OCI-LY7 (cell line): ENCODE results near the gene CLDN24. TPM values are rescaled to one million over a fixed set of nuclear protein-coding genes. Genes with fewer than 3 reads are reported as not detected.

Source experiments
- BruUV-seq: library from RNA; stranded (reverse); fragments of 400-500 nt; replicated peaks from 2 replicates; lab custom pipeline; 2021; lab: Mats Ljungman, UMichigan
- CTCF ChIA-PET: fragments of 300-600 bp; sonication (Branson Sonifier 250); formaldehyde crosslinking; loops from one replicate; lab custom pipeline; 2022; ENCODE audit warnings: antibody characterized with exemption; ENCODE audit not compliant: unreplicated experiment; lab: Charles Lee
- POLR2A ChIA-PET: fragments of 300-600 bp; sonication (Branson Sonifier 250); formaldehyde crosslinking; loops from one replicate; lab custom pipeline; 2022; ENCODE audit warnings: antibody characterized with exemption; lab: Charles Lee
- DNase-seq: peaks from one replicate; pipeline ENCODE4 v3.0.0-alpha.2; 2015; ENCODE audit warnings: low spot score
- H2AFZ ChIP-seq: fragments of 200-600 bp; sonication (generic), shearing (Covaris generic); 2 replicates; pipeline ENCODE4 v1.6.1; 2014; ENCODE audit warnings: mild to moderate bottlenecking, antibody characterized with exemption, low read length, moderate library complexity
- H3K27ac ChIP-seq: fragments of 200-600 bp; sonication (generic); 2 replicates; pipeline ENCODE4 v1.5.1; 2014; ENCODE audit warnings: mixed run types, low read depth, mild to moderate bottlenecking, moderate library complexity, low read length, inconsistent platforms; ENCODE audit not compliant: poor library complexity, severe bottlenecking
- H3K36me3 ChIP-seq: fragments of 200-600 bp; sonication (generic); 2 replicates; pipeline ENCODE4 v1.6.1; 2014; ENCODE audit warnings: mild to moderate bottlenecking, antibody characterized with exemption, low read length, moderate library complexity, mixed read lengths; ENCODE audit not compliant: insufficient read depth
- H3K4me1 ChIP-seq: fragments of 200-600 bp; sonication (generic); 2 replicates; pipeline ENCODE4 v1.5.1; 2014; ENCODE audit warnings: mild to moderate bottlenecking, low read length; ENCODE audit not compliant: insufficient read depth, poor library complexity, severe bottlenecking
- H3K4me2 ChIP-seq: fragments of 200-600 bp; sonication (generic); 2 replicates; pipeline ENCODE4 v1.6.1; 2014; ENCODE audit warnings: mild to moderate bottlenecking, low read length
- H3K4me3 ChIP-seq: fragments of 200-600 bp; sonication (generic); 2 replicates; pipeline ENCODE4 v1.5.1; 2014; ENCODE audit warnings: mild to moderate bottlenecking, low read depth, low read length; ENCODE audit not compliant: poor library complexity, severe bottlenecking
- H3K79me2 ChIP-seq: fragments of 200-600 bp; sonication (generic); 2 replicates; pipeline ENCODE4 v1.6.1; 2016; ENCODE audit warnings: low read depth, mild to moderate bottlenecking, low read length, moderate library complexity, mixed read lengths; ENCODE audit not compliant: insufficient read depth
- H3K9me2 ChIP-seq: fragments of 200-600 bp; sonication (generic); 2 replicates; pipeline ENCODE4 v1.6.1; 2016; ENCODE audit warnings: mild to moderate bottlenecking, low read length, mixed read lengths; ENCODE audit not compliant: insufficient read depth
- H3K9me3 ChIP-seq: fragments of 200-600 bp; sonication (generic); 2 replicates; pipeline ENCODE4 v1.6.1; 2014; ENCODE audit warnings: mild to moderate bottlenecking, mixed run types, low read length, mixed read lengths
- H4K20me1 ChIP-seq: fragments of 200-600 bp; sonication (generic); 2 replicates; pipeline ENCODE4 v1.6.1; 2014; ENCODE audit warnings: mild to moderate bottlenecking, antibody characterized with exemption, low read length, moderate library complexity, mixed read lengths; ENCODE audit not compliant: insufficient read depth
- CTCF ChIP-seq: fragments of 200-600 bp; sonication (generic); conservative IDR thresholded peaks from 2 replicates; pipeline ENCODE4 v1.5.1; 2014; ENCODE audit warnings: mild to moderate bottlenecking, antibody characterized with exemption, low read length, moderate library complexity, mixed read lengths
- EZH2phosphoT487 ChIP-seq: fragments of 200-600 bp; sonication (generic); IDR thresholded peaks from 2 replicates; pipeline ENCODE4 v1.6.1; 2018; ENCODE audit warnings: low read depth, borderline replicate concordance, mild to moderate bottlenecking, mixed run types, antibody characterized with exemption, low read length, moderate library complexity, mixed read lengths
- intact Hi-C: fragments of 100-400 bp; cut with micrococcal nuclease; formaldehyde crosslinking; loops from one replicate; pipeline ENCODE4 v1.10.0; 2022; ENCODE audit not compliant: unreplicated experiment
- total RNA-seq, 2 experiments: library from RNA; depleted of rRNA in 1 of 2; stranded (reverse); fragments of >200 nt in 1 of 2; shearing (Covaris generic) in 1 of 2; gene quantifications; 2 replicates each; pipeline ENCODE4 v1.2.3, GENCODE V29; 2014 to 2022

The CLDN24 gene
- total RNA-seq, 2 experiments from 2014 or later, result not detected

GRCh38 chr4:183312841-183313240, 9.4 kb downstream of the CLDN24 start:
- Histone ChIP-seq H2AFZ (no peak overlapping the region), H3K79me2 (no peaks in the 10 kb centered on the region), H3K4me1 (no peaks in the 10 kb centered on the region), H3K36me3 (no peaks in the 10 kb centered on the region), H3K9me2 (no peaks in the 10 kb centered on the region), H3K27ac (no peak overlapping the region), H3K4me2 (no peak overlapping the region), H3K9me3 (no peaks in the 10 kb centered on the region), H4K20me1 (no peaks in the 10 kb centered on the region), H3K4me3 (no peak overlapping the region)
- DNase-seq, result no peak
- POLR2A ChIA-PET, result no interaction called here
- CTCF ChIA-PET, result no interaction called here
- BruUV-seq, result no TSS peak
- intact Hi-C loops, result no loop called here
- TF ChIP-seq CTCF, result no peak
- no peak for TF ChIP-seq EZH2phosphoT487

- DNase-seq, result no peak
- H3K27ac ChIP-seq, result no peak overlapping the region
Measured at GRCh38 chr4:183306811-183307210, 15.4 kb downstream of the CLDN24 start.

GRCh38 chr4:183304538-183304937, 17.7 kb downstream of the CLDN24 start:
- CTCF ChIA-PET, result no interaction called here
- Histone ChIP-seq H3K79me2 (no peaks in the 10 kb centered on the region), H3K4me2 (no peak overlapping the region), H3K36me3 (no peaks in the 10 kb centered on the region), H3K4me3 (no peak overlapping the region), H3K4me1 (no peaks in the 10 kb centered on the region), H2AFZ (no peak overlapping the region), H3K9me3 (no peaks in the 10 kb centered on the region), H4K20me1 (no peaks in the 10 kb centered on the region), H3K27ac (no peak overlapping the region), H3K9me2 (no peaks in the 10 kb centered on the region)
- intact Hi-C loops, result no loop called here
- no peak for DNase-seq
- POLR2A ChIA-PET, result no interaction called here
- no TSS peak for BruUV-seq
- no peak for TF ChIP-seq EZH2phosphoT487
- no peak for TF ChIP-seq CTCF

More at GRCh38 chr4:183306811-183307210, 15.4 kb downstream of the CLDN24 start:
- CTCF ChIA-PET, result no interaction called here
- Histone ChIP-seq H4K20me1 (no peaks in the 10 kb centered on the region), H3K9me3 (no peaks in the 10 kb centered on the region), H3K79me2 (no peaks in the 10 kb centered on the region), H3K9me2 (no peaks in the 10 kb centered on the region), H3K4me3 (no peak overlapping the region), H3K36me3 (no peaks in the 10 kb centered on the region), H2AFZ (no peak overlapping the region), H3K4me1 (no peaks in the 10 kb centered on the region), H3K4me2 (no peak overlapping the region)
- no TSS peak for BruUV-seq
- TF ChIP-seq CTCF, result no peak
- TF ChIP-seq EZH2phosphoT487, result no peak
- POLR2A ChIA-PET, result interaction anchor here (1.3 kb wide), 1 partner anchor 17 kb away, joined by 6 read pairs; no protein-coding TSS in a partner anchor
- intact Hi-C loops, result no loop called here
